Upper lobe of left lung (tissue), 6 donors: Measurements from ENCODE around the gene ORM1. TPM values are rescaled to one million over a fixed set of nuclear protein-coding genes. Genes with fewer than 3 reads are reported as not detected.
A peak's percentile ranks its signal among the peaks of the same experiment; 100 is the strongest.

Experiments used
- ATAC-seq, 2 donors: fragments of 200-7000 bp; cut with Tn5 transposase; one replicate each; pipeline ENCODE4 v1.9.1; 2022; ENCODE audit warnings: mild to moderate bottlenecking in 2 of 2, moderate library complexity in 2 of 2; ENCODE audit not compliant: low FRiP score in 2 of 2
- DNase-seq, 2 donors: peaks; one replicate each; pipeline ENCODE4 v3.0.0-alpha.2; 2019 to 2020
- H3K27ac ChIP-seq, 4 donors: fragments of 200-600 bp; sonication (generic); one replicate each; pipeline ENCODE4 v1.5.1; 2016 to 2019
- H3K27me3 ChIP-seq, 4 donors: fragments of 200-600 bp; sonication (generic); one replicate each; pipeline ENCODE4 v1.5.1; 2017 to 2019
- H3K36me3 ChIP-seq, 4 donors: fragments of 200-600 bp; sonication (generic); one replicate each; pipeline ENCODE4 v1.5.1; 2016 to 2019
- H3K4me1 ChIP-seq, 4 donors: fragments of 200-600 bp; sonication (generic); one replicate each; pipeline ENCODE4 v1.5.1; 2018 to 2019
- H3K4me3 ChIP-seq, 4 donors: fragments of 200-600 bp; sonication (generic); one replicate each; pipeline ENCODE4 v1.5.1; 2017 to 2019; ENCODE audit warnings: mild to moderate bottlenecking in 2 of 4, moderate library complexity in 1 of 4
- H3K9me3 ChIP-seq, 4 donors: fragments of 200-600 bp; sonication (generic); one replicate each; pipeline ENCODE4 v1.5.1; 2018 to 2019
- EP300 ChIP-seq, 4 donors: sonication (generic); formaldehyde crosslinking; IDR thresholded peaks; one replicate each; pipeline ENCODE4 v1.5.1; 2017; ENCODE audit warnings: antibody characterized with exemption in 4 of 4, control low read depth in 2 of 4
- POLR2A ChIP-seq, 4 donors: fragments of 450-650 bp; IDR thresholded peaks; one replicate each; pipeline ENCODE4 v1.5.1; 2016 to 2017; ENCODE audit warnings: antibody characterized with exemption in 4 of 4, mild to moderate bottlenecking in 2 of 4
- POLR2AphosphoS5 ChIP-seq, 2 donors: sonication (generic); formaldehyde crosslinking; IDR thresholded peaks; one replicate each; pipeline ENCODE4 v1.5.1; 2017; ENCODE audit warnings: antibody characterized with exemption in 2 of 2
- WGBS, 2 donors: methylation state at CpG; one replicate each; pipeline ENCODE4 v1.1.5; 2017 to 2018; 5-methylcytosine and 5-hydroxymethylcytosine counted together
- total RNA-seq, 6 donors: library from RNA; depleted of rRNA in 4 of 6; stranded (reverse); fragments of >200 nt in 4 of 6; gene quantifications; one replicate each; pipeline versions ENCODE4 v1.1.0 to v1.2.1, GENCODE V29; 2016 to 2021
- TF ChIP-seq, protein P1 (sequence below), 6 experiments: fragments of 450-650 bp in 4 of 6; fragments of 200-600 bp in 2 of 6; sonication (generic) in 2 of 6; IDR thresholded peaks; one replicate each; pipeline ENCODE4 v1.5.1; 2016 to 2019; ENCODE audit warnings: antibody characterized with exemption in 6 of 6
- donor health status: DM: no; HTN: no; CAD: no; lungs with moderate emphysema.
- donor health status: DM: no; HTN: yes; CAD: no; lungs with severe emphysema.

Gene ORM1
- total RNA-seq, 6 donors from 2014 or later: 1.8 to 17.9 (median 12.0) TPM; not detected in 1

DNA sequence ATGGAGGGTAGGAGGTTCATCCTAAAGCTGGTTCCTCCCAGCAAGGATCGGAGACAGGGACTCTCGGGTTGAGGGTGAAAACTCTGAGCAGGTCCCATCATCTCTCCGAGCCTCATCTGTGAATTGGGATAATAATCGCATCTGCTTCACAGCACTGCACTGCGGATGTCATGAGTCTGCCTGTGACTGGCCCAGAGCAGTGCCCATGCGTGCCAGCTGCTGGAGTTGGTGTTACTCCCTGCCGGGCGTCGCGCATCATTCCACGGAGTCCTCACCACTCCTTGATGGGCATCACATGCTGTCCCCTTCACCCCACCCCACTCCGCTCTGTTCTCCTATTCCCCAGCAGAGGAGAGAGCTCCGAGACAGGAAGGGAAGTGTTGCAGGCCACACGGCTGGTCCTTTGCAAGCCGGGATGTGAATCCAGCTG is 35.1 kb upstream of the ORM1 start:
- WGBS, 2 donors: 67 to 89% methylated on average over 3 to 15 of the region's 15 CpGs
- Histone ChIP-seq H3K4me3 (no peak overlapping the region), H3K27me3 (no peaks in the 10 kb centered on the region), H3K9me3 (no peaks in the 10 kb centered on the region), H3K27ac (no peak overlapping the region), H3K36me3 (no peaks in the 10 kb centered on the region), H3K4me1 (no peaks in the 10 kb centered on the region)
- TF ChIP-seq POLR2A (IDR thresholded peaks at IDR 0.05): no peak
- TF ChIP-seq, protein P1, sequence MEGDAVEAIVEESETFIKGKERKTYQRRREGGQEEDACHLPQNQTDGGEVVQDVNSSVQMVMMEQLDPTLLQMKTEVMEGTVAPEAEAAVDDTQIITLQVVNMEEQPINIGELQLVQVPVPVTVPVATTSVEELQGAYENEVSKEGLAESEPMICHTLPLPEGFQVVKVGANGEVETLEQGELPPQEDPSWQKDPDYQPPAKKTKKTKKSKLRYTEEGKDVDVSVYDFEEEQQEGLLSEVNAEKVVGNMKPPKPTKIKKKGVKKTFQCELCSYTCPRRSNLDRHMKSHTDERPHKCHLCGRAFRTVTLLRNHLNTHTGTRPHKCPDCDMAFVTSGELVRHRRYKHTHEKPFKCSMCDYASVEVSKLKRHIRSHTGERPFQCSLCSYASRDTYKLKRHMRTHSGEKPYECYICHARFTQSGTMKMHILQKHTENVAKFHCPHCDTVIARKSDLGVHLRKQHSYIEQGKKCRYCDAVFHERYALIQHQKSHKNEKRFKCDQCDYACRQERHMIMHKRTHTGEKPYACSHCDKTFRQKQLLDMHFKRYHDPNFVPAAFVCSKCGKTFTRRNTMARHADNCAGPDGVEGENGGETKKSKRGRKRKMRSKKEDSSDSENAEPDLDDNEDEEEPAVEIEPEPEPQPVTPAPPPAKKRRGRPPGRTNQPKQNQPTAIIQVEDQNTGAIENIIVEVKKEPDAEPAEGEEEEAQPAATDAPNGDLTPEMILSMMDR (IDR thresholded peaks at IDR 0.05): no peak
- no peak for TF ChIP-seq POLR2AphosphoS5 (IDR thresholded peaks at IDR 0.05)
- no peak for TF ChIP-seq EP300 (IDR thresholded peaks at IDR 0.05)
- ATAC-seq (no peak), DNase-seq (peak in 1 of 2 donors; percentile 19)

DNA sequence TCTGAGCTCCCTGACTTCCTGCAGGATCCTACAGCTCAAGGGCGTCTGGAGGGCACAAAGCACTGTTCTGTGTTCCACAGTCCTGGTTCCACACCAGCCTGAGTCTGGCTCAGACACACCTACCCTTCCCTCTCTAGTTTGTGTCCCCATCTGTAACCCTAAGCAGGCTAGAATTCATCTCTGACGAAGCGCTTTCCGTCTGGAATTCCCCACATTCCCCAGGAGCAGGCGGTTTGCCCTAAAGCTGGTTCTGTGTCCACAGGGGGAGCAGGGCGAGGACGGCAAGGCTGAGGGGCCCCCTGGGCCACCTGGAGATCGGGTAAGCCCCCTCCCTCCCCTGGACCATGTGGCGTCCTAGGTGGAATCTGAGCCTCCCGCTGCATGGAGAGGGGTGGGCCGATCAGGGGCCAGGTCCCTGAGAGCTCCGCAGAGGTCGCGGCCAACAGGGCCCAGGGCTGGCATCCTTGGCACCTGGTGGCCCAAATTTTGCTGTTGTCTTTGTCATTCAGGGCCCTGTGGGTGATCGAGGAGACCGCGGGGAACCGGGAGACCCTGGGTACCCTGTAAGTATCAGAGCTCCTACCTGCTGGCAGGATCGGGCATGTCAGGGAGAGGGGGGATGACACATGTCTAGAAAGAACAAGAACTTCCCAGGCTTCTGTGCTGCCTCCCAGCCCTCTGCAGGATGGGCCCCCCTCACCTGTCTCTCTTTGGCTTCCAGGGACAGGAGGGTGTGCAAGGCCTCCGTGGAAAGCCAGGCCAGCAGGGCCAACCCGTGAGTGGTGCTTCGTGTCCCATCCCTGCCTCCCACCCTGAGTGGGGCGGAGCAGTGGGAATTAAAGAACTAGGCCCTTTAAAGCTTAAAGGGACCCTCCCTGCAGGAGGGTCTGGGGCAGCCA is 34.5 kb upstream of the ORM1 start:
- H3K4me1 ChIP-seq: no peaks in the 10 kb centered on the region
- H3K27me3 ChIP-seq: no peaks in the 10 kb centered on the region
- H3K27ac ChIP-seq: peak overlapping the region in 1 of 4 donors; percentile 30
- H3K36me3 ChIP-seq: no peaks in the 10 kb centered on the region
- TF ChIP-seq POLR2AphosphoS5 (IDR thresholded peaks at IDR 0.05) (no peak), POLR2A (IDR thresholded peaks at IDR 0.05) (no peak), EP300 (IDR thresholded peaks at IDR 0.05) (no peak)
- TF ChIP-seq, protein P1 (IDR thresholded peaks at IDR 0.05): no peak
- DNase-seq (peak in 1 of 2 donors; percentile 19), ATAC-seq (peak in 1 of 2 donors; percentile 8)
- H3K9me3 ChIP-seq: no peaks in the 10 kb centered on the region
- H3K4me3 ChIP-seq: no peak overlapping the region
- WGBS, 2 donors: 49 to 65% methylated on average over 14 to 19 of the region's 23 CpGs

DNA sequence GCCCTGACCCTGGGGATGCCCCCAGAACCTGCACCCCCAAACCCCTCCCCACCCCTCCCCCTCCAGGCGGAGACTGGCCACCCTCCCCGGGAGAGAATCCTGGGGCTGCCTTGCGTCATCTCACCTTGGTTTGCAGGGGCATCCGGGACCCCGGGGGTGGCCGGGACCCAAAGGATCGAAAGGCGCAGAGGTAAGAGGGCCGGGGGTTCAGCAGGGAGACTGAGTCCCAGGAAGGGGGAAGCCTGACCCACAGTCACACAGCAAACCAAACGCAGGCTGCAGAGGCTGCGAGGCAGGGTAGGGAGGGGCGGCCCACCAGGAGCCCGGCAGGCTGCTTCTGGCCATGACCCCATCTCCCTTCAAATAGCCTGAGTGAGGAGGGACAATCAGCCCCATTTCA is 33.8 kb upstream of the ORM1 start:
- peak in 1 of 2 donors; percentile 12 for DNase-seq

DNA sequence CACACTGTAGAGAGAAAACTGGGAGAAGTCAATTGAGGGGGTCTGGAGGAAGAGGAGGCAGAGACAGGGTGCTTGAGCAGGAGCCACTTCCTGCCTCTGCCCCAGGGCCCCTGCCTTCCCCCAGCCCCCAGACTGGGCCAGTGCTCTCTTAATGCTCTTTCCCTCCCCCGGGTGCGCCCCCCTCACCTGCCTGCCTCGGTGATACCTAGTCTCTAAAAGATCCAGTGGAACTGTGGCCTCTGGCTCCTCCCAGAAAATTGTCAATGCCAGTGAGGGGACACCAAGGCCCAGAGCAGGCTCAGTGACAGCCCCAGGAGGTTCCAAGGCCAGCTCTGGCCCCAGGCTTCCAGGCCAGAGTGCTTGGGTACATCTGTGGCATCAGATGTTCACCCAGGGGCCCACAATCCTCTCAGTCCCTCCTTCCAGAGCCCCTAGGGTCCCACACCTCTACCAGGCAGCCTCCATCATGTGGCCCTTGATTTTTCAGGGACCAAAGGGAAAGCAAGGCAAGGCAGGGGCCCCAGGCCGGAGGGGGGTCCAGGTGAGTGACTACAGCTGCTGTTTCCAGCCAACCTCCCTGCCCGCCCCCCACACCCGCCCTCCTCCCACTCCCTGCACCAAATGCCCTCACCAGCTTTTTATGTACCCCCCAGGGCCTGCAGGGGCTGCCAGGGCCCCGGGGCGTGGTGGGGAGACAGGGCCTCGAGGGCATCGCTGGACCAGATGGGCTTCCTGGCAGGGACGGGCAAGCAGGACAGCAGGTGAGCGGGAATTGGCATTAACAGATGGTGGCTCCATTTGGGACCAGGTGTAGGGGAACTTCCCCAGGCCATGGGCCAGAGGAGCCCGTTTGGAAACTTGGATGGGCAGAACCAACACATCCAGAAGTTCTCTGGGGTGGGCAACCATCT is 33.1 kb upstream of the ORM1 start:
- 88 to 89% methylated on average over 8 to 13 of the region's 13 CpGs for WGBS, 2 donors
- peaks cover 0 to 5% (median 0%) of the 10 kb centered on the region in 4 donors for H3K36me3 ChIP-seq
- no peaks in the 10 kb centered on the region for H3K4me1 ChIP-seq
- TF ChIP-seq POLR2AphosphoS5 (IDR thresholded peaks at IDR 0.05) (no peak), EP300 (IDR thresholded peaks at IDR 0.05) (no peak), POLR2A (IDR thresholded peaks at IDR 0.05) (no peak)
- TF ChIP-seq, protein P1 (IDR thresholded peaks at IDR 0.05): no peak
- H3K9me3 ChIP-seq: peaks cover 0 to 6% (median 4%) of the 10 kb centered on the region in 4 donors
- H3K27me3 ChIP-seq: no peaks in the 10 kb centered on the region
- no peak overlapping the region for H3K27ac ChIP-seq
- H3K4me3 ChIP-seq: no peak overlapping the region
- ATAC-seq (no peak), DNase-seq (peak in 1 of 2 donors; percentile 17)

More for the DNA sequence above, 33.8 kb upstream of the ORM1 start:
- TF ChIP-seq EP300 (IDR thresholded peaks at IDR 0.05) (no peak), POLR2AphosphoS5 (IDR thresholded peaks at IDR 0.05) (no peak), POLR2A (IDR thresholded peaks at IDR 0.05) (no peak)
- TF ChIP-seq, protein P1 (IDR thresholded peaks at IDR 0.05): no peak
- H3K4me3 ChIP-seq: no peak overlapping the region
- no peaks in the 10 kb centered on the region for H3K27me3 ChIP-seq
- no peaks in the 10 kb centered on the region for H3K9me3 ChIP-seq
- no peaks in the 10 kb centered on the region for H3K4me1 ChIP-seq
- no peak overlapping the region for H3K27ac ChIP-seq
- H3K36me3 ChIP-seq: no peaks in the 10 kb centered on the region
- 90 to 94% methylated on average over 6 to 13 of the region's 13 CpGs for WGBS, 2 donors
- ATAC-seq: no peak
